Loucy (cell line): ENCODE results near the gene PCCA.
A peak's percentile ranks its signal among the peaks of the same experiment; 100 is the strongest.

Source experiments
- H2AFZ ChIP-seq: fragments of 200-600 bp; sonication (generic); 2 replicates; pipeline ENCODE4 v1.6.0; 2016; ENCODE audit warnings: antibody characterized with exemption, mild to moderate bottlenecking, low read length, moderate library complexity
- H3F3A ChIP-seq: fragments of 200-600 bp; 2 replicates; pipeline ENCODE4 v1.6.0; 2016; ENCODE audit warnings: antibody characterized with exemption, low read depth, mild to moderate bottlenecking
- H3K27me3 ChIP-seq: fragments of 200-600 bp; sonication (generic); 2 replicates; pipeline ENCODE4 v1.6.1; 2014; ENCODE audit warnings: low read length, mild to moderate bottlenecking; ENCODE audit not compliant: insufficient read depth, poor library complexity, severe bottlenecking
- H3K36me3 ChIP-seq: fragments of 200-600 bp; sonication (generic); 2 replicates; pipeline ENCODE4 v1.6.1; 2016; ENCODE audit warnings: low read length; ENCODE audit not compliant: insufficient read depth
- H3K4me1 ChIP-seq: fragments of 200-600 bp; sonication (generic); 2 replicates; pipeline ENCODE4 v1.5.1; 2014; ENCODE audit warnings: low read length, mild to moderate bottlenecking; ENCODE audit not compliant: insufficient read depth, poor library complexity, severe bottlenecking
- H3K4me2 ChIP-seq: fragments of 200-600 bp; sonication (generic); 2 replicates; pipeline ENCODE4 v1.6.0; 2014; ENCODE audit warnings: antibody characterized with exemption, low read length, low read depth, mild to moderate bottlenecking; ENCODE audit not compliant: poor library complexity, severe bottlenecking
- H3K4me3 ChIP-seq: fragments of 200-600 bp; sonication (generic); 2 replicates; pipeline ENCODE4 v1.5.1; 2014; ENCODE audit warnings: low read length, mild to moderate bottlenecking, mixed read lengths; ENCODE audit not compliant: poor library complexity, severe bottlenecking
- H3K79me2 ChIP-seq: fragments of 200-600 bp; sonication (generic); 2 replicates; pipeline ENCODE4 v1.6.1; 2014; ENCODE audit warnings: low read length; ENCODE audit not compliant: insufficient read depth
- H3K9ac ChIP-seq: fragments of 200-600 bp; sonication (generic); 2 replicates; pipeline ENCODE4 v1.6.0; 2014; ENCODE audit warnings: mild to moderate bottlenecking, low read depth, low read length, moderate library complexity; ENCODE audit not compliant: poor library complexity, severe bottlenecking
- H3K9me2 ChIP-seq: fragments of 200-600 bp; sonication (generic); replicated peaks from 2 replicates; pipeline ENCODE4 v1.6.1; 2016; ENCODE audit warnings: low read depth, low read length, mixed read lengths
- H3K9me3 ChIP-seq: fragments of 200-600 bp; sonication (generic); 2 replicates; pipeline ENCODE4 v1.6.1; 2014; ENCODE audit warnings: mild to moderate bottlenecking, antibody characterized with exemption, low read length, low read depth; ENCODE audit not compliant: insufficient read depth
- H4K20me1 ChIP-seq: fragments of 200-600 bp; sonication (generic); 2 replicates; pipeline ENCODE4 v1.6.0; 2014; ENCODE audit warnings: antibody characterized with exemption, low read length, mild to moderate bottlenecking; ENCODE audit not compliant: insufficient read depth, poor library complexity, severe bottlenecking
- CTCF ChIP-seq: fragments of 200-600 bp; sonication (generic); conservative IDR thresholded peaks from 2 replicates; pipeline ENCODE4 v1.5.1; 2014; ENCODE audit warnings: mild to moderate bottlenecking, antibody characterized with exemption, low read length
- EZH2phosphoT487 ChIP-seq: fragments of 200-600 bp; IDR thresholded peaks from 2 replicates; pipeline ENCODE4 v1.6.1; 2018; ENCODE audit warnings: antibody characterized with exemption, mild to moderate bottlenecking, moderate library complexity, borderline replicate concordance

PCCA gene

GRCh38 chr13:100389617-100390016 is 300.7 kb downstream of the PCCA start:
- no peaks in the 10 kb centered on the region for H4K20me1 ChIP-seq
- no peaks in the 10 kb centered on the region for H3K36me3 ChIP-seq
- TF ChIP-seq CTCF, result no peak
- TF ChIP-seq EZH2phosphoT487, result no peak
- peak overlapping the region; percentile 70 for H3K9ac ChIP-seq
- no peaks in the 10 kb centered on the region for H3K9me2 ChIP-seq
- peak overlapping the region; percentile 29; the same call in 1 of the 2 replicates for H2AFZ ChIP-seq
- no peaks in the 10 kb centered on the region for H3K27me3 ChIP-seq
- no peaks in the 10 kb centered on the region for H3K9me3 ChIP-seq
- H3K4me1 ChIP-seq, result peaks cover 40% of the 10 kb centered on the region
- H3K4me2 ChIP-seq, result peak overlapping the region; percentile 90
- peak overlapping the region; percentile 66 for H3K4me3 ChIP-seq
- no peaks in the 10 kb centered on the region for H3K79me2 ChIP-seq
- peaks cover 5% of the 10 kb centered on the region; the same call in 1 of the 2 replicates for H3F3A ChIP-seq

GRCh38 chr13:100392709-100393630 is 304.1 kb downstream of the PCCA start:
- H3K4me2 ChIP-seq, result no peak overlapping the region
- peaks cover 55% of the 10 kb centered on the region for H3K4me1 ChIP-seq
- H3K9ac ChIP-seq, result no peak overlapping the region
- H4K20me1 ChIP-seq, result no peaks in the 10 kb centered on the region
- H2AFZ ChIP-seq, result no peak overlapping the region
- no peak overlapping the region for H3K4me3 ChIP-seq
- H3K79me2 ChIP-seq, result no peaks in the 10 kb centered on the region
- H3K27me3 ChIP-seq, result no peaks in the 10 kb centered on the region
- H3K9me2 ChIP-seq, result no peaks in the 10 kb centered on the region
- no peaks in the 10 kb centered on the region for H3K9me3 ChIP-seq
- H3K36me3 ChIP-seq, result no peaks in the 10 kb centered on the region
- peaks cover 5% of the 10 kb centered on the region; the same call in 1 of the 2 replicates for H3F3A ChIP-seq
- TF ChIP-seq EZH2phosphoT487 (no peak), CTCF (no peak)

- Histone ChIP-seq H3K4me2 (no peak overlapping the region), H4K20me1 (no peaks in the 10 kb centered on the region), H3K4me3 (no peak overlapping the region), H3K27me3 (no peaks in the 10 kb centered on the region), H3F3A (peaks cover 4% of the 10 kb centered on the region; the same call in 1 of the 2 replicates), H3K9me2 (no peaks in the 10 kb centered on the region), H3K4me1 (peaks cover 54% of the 10 kb centered on the region), H3K79me2 (no peaks in the 10 kb centered on the region), H3K36me3 (no peaks in the 10 kb centered on the region), H2AFZ (no peak overlapping the region), H3K9ac (no peak overlapping the region), H3K9me3 (no peaks in the 10 kb centered on the region)
- TF ChIP-seq CTCF (no peak), EZH2phosphoT487 (no peak)
Observed at GRCh38 chr13:100394005-100394695, 305.3 kb downstream of the PCCA start.
